Upper lobe of left lung (tissue), 4 donors: ENCODE measurements around the gene DCDC2B.

Source experiments
- EP300 ChIP-seq, 4 donors: sonication (generic); formaldehyde crosslinking; IDR thresholded peaks; one replicate each; pipeline ENCODE4 v1.5.1; 2017; ENCODE audit warnings: antibody characterized with exemption in 4 of 4, control low read depth in 2 of 4
- POLR2A ChIP-seq, 4 donors: fragments of 450-650 bp; IDR thresholded peaks; one replicate each; pipeline ENCODE4 v1.5.1; 2016 to 2017; ENCODE audit warnings: antibody characterized with exemption in 4 of 4, mild to moderate bottlenecking in 2 of 4
- POLR2AphosphoS5 ChIP-seq, 2 donors: sonication (generic); formaldehyde crosslinking; IDR thresholded peaks; one replicate each; pipeline ENCODE4 v1.5.1; 2017; ENCODE audit warnings: antibody characterized with exemption in 2 of 2
- TF ChIP-seq, protein P1 (sequence below), 6 experiments: fragments of 450-650 bp in 4 of 6; fragments of 200-600 bp in 2 of 6; sonication (generic) in 2 of 6; IDR thresholded peaks; one replicate each; pipeline ENCODE4 v1.5.1; 2016 to 2019; ENCODE audit warnings: antibody characterized with exemption in 6 of 6

DNA sequence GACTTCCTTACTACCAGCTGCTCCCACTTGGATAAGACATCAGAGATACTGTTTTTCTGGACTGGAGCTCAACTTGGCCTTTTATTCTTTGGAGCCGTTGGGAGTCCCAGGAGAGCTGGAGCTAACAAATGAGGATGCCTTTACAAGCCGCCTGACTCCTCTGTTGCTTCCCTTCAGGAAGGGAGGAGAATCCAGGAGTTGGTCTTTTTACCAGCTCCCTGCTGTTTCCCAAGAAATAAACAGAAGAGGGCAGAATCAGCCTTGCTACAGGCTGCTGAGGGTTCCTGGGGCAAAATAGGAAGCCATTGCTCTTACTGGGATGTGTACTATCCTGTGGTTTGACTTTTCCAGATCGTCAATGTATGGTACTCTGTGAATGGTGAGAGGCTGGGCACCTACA is 14.8 kb downstream of the DCDC2B start:
- no peak for TF ChIP-seq POLR2AphosphoS5 (IDR thresholded peaks at IDR 0.05)
- TF ChIP-seq, protein P1, sequence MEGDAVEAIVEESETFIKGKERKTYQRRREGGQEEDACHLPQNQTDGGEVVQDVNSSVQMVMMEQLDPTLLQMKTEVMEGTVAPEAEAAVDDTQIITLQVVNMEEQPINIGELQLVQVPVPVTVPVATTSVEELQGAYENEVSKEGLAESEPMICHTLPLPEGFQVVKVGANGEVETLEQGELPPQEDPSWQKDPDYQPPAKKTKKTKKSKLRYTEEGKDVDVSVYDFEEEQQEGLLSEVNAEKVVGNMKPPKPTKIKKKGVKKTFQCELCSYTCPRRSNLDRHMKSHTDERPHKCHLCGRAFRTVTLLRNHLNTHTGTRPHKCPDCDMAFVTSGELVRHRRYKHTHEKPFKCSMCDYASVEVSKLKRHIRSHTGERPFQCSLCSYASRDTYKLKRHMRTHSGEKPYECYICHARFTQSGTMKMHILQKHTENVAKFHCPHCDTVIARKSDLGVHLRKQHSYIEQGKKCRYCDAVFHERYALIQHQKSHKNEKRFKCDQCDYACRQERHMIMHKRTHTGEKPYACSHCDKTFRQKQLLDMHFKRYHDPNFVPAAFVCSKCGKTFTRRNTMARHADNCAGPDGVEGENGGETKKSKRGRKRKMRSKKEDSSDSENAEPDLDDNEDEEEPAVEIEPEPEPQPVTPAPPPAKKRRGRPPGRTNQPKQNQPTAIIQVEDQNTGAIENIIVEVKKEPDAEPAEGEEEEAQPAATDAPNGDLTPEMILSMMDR (IDR thresholded peaks at IDR 0.05) = no peak
- no peak for TF ChIP-seq POLR2A (IDR thresholded peaks at IDR 0.05)
- TF ChIP-seq EP300 (IDR thresholded peaks at IDR 0.05) = no peak
